Hepatocyte (in vitro differentiated cells): Measurements from ENCODE around the gene STPG3.

Experiments
- EZH2 ChIP-seq: fragments of 200-600 bp; sonication (generic); IDR thresholded peaks from 2 replicates; pipeline ENCODE4 v1.6.1; 2016; ENCODE audit warnings: antibody characterized with exemption, mild to moderate bottlenecking, borderline replicate concordance
- TF ChIP-seq, protein P1 (sequence below): fragments of 200-600 bp; sonication (generic); IDR thresholded peaks from 2 replicates; pipeline ENCODE4 v1.5.1; 2016; ENCODE audit warnings: antibody characterized with exemption, mild to moderate bottlenecking; ENCODE audit not compliant: poor library complexity

GRCh38 chr9:137216188-137216965 is 34.7 kb upstream of the STPG3 start:
- TF ChIP-seq, protein P1, sequence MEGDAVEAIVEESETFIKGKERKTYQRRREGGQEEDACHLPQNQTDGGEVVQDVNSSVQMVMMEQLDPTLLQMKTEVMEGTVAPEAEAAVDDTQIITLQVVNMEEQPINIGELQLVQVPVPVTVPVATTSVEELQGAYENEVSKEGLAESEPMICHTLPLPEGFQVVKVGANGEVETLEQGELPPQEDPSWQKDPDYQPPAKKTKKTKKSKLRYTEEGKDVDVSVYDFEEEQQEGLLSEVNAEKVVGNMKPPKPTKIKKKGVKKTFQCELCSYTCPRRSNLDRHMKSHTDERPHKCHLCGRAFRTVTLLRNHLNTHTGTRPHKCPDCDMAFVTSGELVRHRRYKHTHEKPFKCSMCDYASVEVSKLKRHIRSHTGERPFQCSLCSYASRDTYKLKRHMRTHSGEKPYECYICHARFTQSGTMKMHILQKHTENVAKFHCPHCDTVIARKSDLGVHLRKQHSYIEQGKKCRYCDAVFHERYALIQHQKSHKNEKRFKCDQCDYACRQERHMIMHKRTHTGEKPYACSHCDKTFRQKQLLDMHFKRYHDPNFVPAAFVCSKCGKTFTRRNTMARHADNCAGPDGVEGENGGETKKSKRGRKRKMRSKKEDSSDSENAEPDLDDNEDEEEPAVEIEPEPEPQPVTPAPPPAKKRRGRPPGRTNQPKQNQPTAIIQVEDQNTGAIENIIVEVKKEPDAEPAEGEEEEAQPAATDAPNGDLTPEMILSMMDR: no peak
- no peak for TF ChIP-seq EZH2
